SW 1271 (cell line): ENCODE measurements around the gene KLHDC8B.
A peak's percentile ranks its signal among the peaks of the same experiment; 100 is the strongest.

Experiments
- DNase-seq, 2 experiments: peaks; one replicate each; lab custom pipeline; 2025; lab: John Stamatoyannopoulos, UW

The KLHDC8B gene

GRCh38 chr3:49171119-49171774, at the start of gene KLHDC8B:
Gene KLHDC8B (plus strand): TSS chr3:49171598. CDS start chr3:49172770, 1,172 bp downstream.
- peak; percentile 20 to 54 for DNase-seq

- DNase-seq: no peak
These were observed 49.4 kb upstream of the KLHDC8B start for GRCh38 chr3:49122022-49122421.

- no peak for DNase-seq
These were observed 48.9 kb upstream of the KLHDC8B start for GRCh38 chr3:49122451-49122850.

GRCh38 chr3:49122886-49123545, 48.4 kb upstream of the KLHDC8B start:
- DNase-seq: no peak

GRCh38 chr3:49123687-49124086, 47.7 kb upstream of the KLHDC8B start:
- DNase-seq: no peak

- DNase-seq: no peak
These were observed 47.2 kb upstream of the KLHDC8B start for GRCh38 chr3:49124203-49124602.

- DNase-seq: no peak
These were observed 46.3 kb upstream of the KLHDC8B start for GRCh38 chr3:49124991-49125670.

- no peak for DNase-seq
These were observed 40.4 kb upstream of the KLHDC8B start for GRCh38 chr3:49131040-49131439.

GRCh38 chr3:49131576-49131975, 39.8 kb upstream of the KLHDC8B start:
- DNase-seq: no peak

GRCh38 chr3:49132073-49132436, 39.3 kb upstream of the KLHDC8B start:
- no peak for DNase-seq

GRCh38 chr3:49132437-49133225, 38.8 kb upstream of the KLHDC8B start, which contains the start of gene LAMB2:
Gene LAMB2 (minus strand): TSS chr3:49133050. CDS start chr3:49132867, 183 bp downstream.
- DNase-seq: peak; percentile 24 to 59

- peak; percentile 33 to 68 for DNase-seq
These were observed 38.0 kb upstream of the KLHDC8B start for GRCh38 chr3:49133226-49133951.

GRCh38 chr3:49134471-49135265, 36.7 kb upstream of the KLHDC8B start:
- peak in 1 of 2 experiments; percentile 23 for DNase-seq

- DNase-seq: no peak
These were observed 35.9 kb upstream of the KLHDC8B start for GRCh38 chr3:49135499-49135898.

GRCh38 chr3:49140080-49140479, 31.3 kb upstream of the KLHDC8B start:
- DNase-seq: no peak

- no peak for DNase-seq
These were observed 23.2 kb upstream of the KLHDC8B start for GRCh38 chr3:49148159-49148558.

- DNase-seq: no peak
These were observed 19.8 kb upstream of the KLHDC8B start for GRCh38 chr3:49151610-49152009.

- no peak for DNase-seq
These were observed 18.0 kb upstream of the KLHDC8B start for GRCh38 chr3:49153349-49153912.

- DNase-seq: no peak
These were observed 14.1 kb upstream of the KLHDC8B start for GRCh38 chr3:49157289-49157688.

- DNase-seq: peak in 1 of 2 experiments; percentile 3
These were observed 13.2 kb upstream of the KLHDC8B start for GRCh38 chr3:49158103-49158709.
